K562 (cell line): ENCODE data around the gene LMBR1. TPM values are rescaled to one million over a fixed set of nuclear protein-coding genes. Genes with fewer than 3 reads are reported as not detected.

ENCODE experiments used
- ATF7 ChIP-seq: fragments of 450-650 bp; IDR thresholded peaks from 2 replicates; pipeline ENCODE4 v1.7.1; 2014; ENCODE audit warnings: mild to moderate bottlenecking, moderate library complexity
- C11orf30 ChIP-seq: fragments of 450-650 bp; IDR thresholded peaks from 2 replicates; pipeline ENCODE4 v1.6.1; 2016; ENCODE audit warnings: low read depth, mild to moderate bottlenecking
- CEBPB ChIP-seq: fragments of 450-650 bp; IDR thresholded peaks from 2 replicates; pipeline ENCODE4 v1.6.1; 2016; ENCODE audit warnings: missing genetic modification characterization, missing compliant biosample characterization
- ELF2 ChIP-seq: fragments of 250-450 bp; sonication (Bioruptor Pico); IDR thresholded peaks from 2 replicates; pipeline ENCODE4 v1.5.0; 2021; ENCODE audit warnings: mild to moderate bottlenecking
- EP300 ChIP-seq: IDR thresholded peaks from 2 replicates; pipeline ENCODE4 v1.6.1; 2012; ENCODE audit warnings: low read length, improper control_type of control experiment
- ETS2 ChIP-seq: IDR thresholded peaks from 2 replicates; pipeline ENCODE4 v1.6.1; 2016; ENCODE audit warnings: borderline replicate concordance, missing genetic modification characterization, mild to moderate bottlenecking, moderate library complexity, missing compliant biosample characterization; ENCODE audit not compliant: poor library complexity, severe bottlenecking
- FOSL1 ChIP-seq: fragments of 200-800 bp; sonication (Bioruptor generic); conservative IDR thresholded peaks from 2 replicates; pipeline ENCODE4 v1.6.1; 2016; ENCODE audit warnings: missing genetic modification characterization, missing compliant biosample characterization
- FUS ChIP-seq: fragments of 200-400 bp; formaldehyde crosslinking; optimal IDR thresholded peaks from 2 replicates; pipeline ENCODE3; 2017; ENCODE audit warnings: low read depth, low read length
- GABPB2 ChIP-seq: fragments of 250-450 bp; sonication (Bioruptor Pico); conservative IDR thresholded peaks from 2 replicates; pipeline ENCODE4 v1.5.1; 2021; ENCODE audit warnings: mild to moderate bottlenecking
- HDAC6 ChIP-seq: IDR thresholded peaks from 2 replicates; pipeline ENCODE4 v1.6.1; 2012; ENCODE audit warnings: low read depth, mild to moderate bottlenecking, control low read depth, inconsistent platforms, low read length, moderate library complexity
- KAT2B ChIP-seq: IDR thresholded peaks from one replicate; pipeline ENCODE4 v1.6.1; 2012; ENCODE audit warnings: low read depth, mild to moderate bottlenecking, control low read depth, inconsistent platforms, low read length, moderate library complexity
- MCM5 ChIP-seq: fragments of 450-650 bp; IDR thresholded peaks from 2 replicates; pipeline ENCODE4 v1.6.1; 2016; ENCODE audit warnings: low read depth
- SMC3 ChIP-seq: conservative IDR thresholded peaks from 2 replicates; pipeline ENCODE4 v1.6.1; 2011; ENCODE audit warnings: low read depth, low read length, improper control_type of control experiment; ENCODE audit not compliant: insufficient read depth
- SP1 ChIP-seq: sonication (generic); formaldehyde crosslinking; IDR thresholded peaks from 2 replicates; pipeline ENCODE4 v1.8.1; 2022; ENCODE audit warnings: mild to moderate bottlenecking, missing genetic modification reagents
- ZNF444 ChIP-seq: fragments of 250-450 bp; sonication (Bioruptor Pico); IDR thresholded peaks from 2 replicates; pipeline ENCODE4 v1.4.0; 2020; ENCODE audit warnings: mild to moderate bottlenecking, moderate library complexity
- polyA plus RNA-seq, 8 experiments: library from polyadenylated mRNA; depleted of rRNA in 4 of 8; stranded (reverse) in 5 of 8; unstranded in 3 of 8; fragments of >200 nt; fragmentation: Nextera tagmentation in 2 of 8; fragmentation: Illumina TruSeq in 1 of 8; extraction: Ambion mirVana in 2 of 8; extraction: Trizol in 1 of 8; gene quantifications; 2 replicates each; pipeline versions ENCODE4 v1.2.1 to v1.2.3, GENCODE V29; 2011 to 2014; ENCODE audit warnings: inconsistent platforms in 1 of 8, missing spikeins in 1 of 8
- total RNA-seq, 7 experiments: library from RNA; depleted of rRNA in 6 of 7; stranded (reverse); fragments of >200 nt in 6 of 7; fragmentation: Illumina TruSeq in 2 of 7; extraction: Trizol in 2 of 7; gene quantifications; 2 replicates each; pipeline versions ENCODE4 v1.2.1 to v1.2.3, GENCODE V29; 2011 to 2021; ENCODE audit warnings: low replicate concordance in 1 of 7
- TF ChIP-seq, protein P1 (sequence below): fragments of 450-650 bp; formaldehyde crosslinking; IDR thresholded peaks from 2 replicates; pipeline ENCODE4 v1.4.0; 2020; ENCODE audit warnings: mild to moderate bottlenecking, moderate library complexity
- TF ChIP-seq, protein P2 (sequence below): sonication (generic); formaldehyde crosslinking; IDR thresholded peaks from 2 replicates; pipeline ENCODE4 v1.9.0; 2022; ENCODE audit warnings: mild to moderate bottlenecking, missing genetic modification reagents
- TF ChIP-seq, protein P3 (sequence below): fragments of 250-450 bp; sonication (Bioruptor Pico); IDR thresholded peaks from 2 replicates; pipeline ENCODE4 v1.8.0; 2021; ENCODE audit warnings: moderate library complexity, mild to moderate bottlenecking, inconsistent platforms
- TF ChIP-seq, protein P4 (sequence below): fragments of 450-650 bp; IDR thresholded peaks from 2 replicates; pipeline ENCODE4 v1.6.1; 2017; ENCODE audit warnings: antibody characterized with exemption, mild to moderate bottlenecking

LMBR1 gene
- total and polyA plus RNA-seq, 9 of the 15 experiments (the other 6 are each of a cell fraction or from before 2014, with no cell fraction given), result 7.7 to 90.0 (median 59.9) TPM

DNA sequence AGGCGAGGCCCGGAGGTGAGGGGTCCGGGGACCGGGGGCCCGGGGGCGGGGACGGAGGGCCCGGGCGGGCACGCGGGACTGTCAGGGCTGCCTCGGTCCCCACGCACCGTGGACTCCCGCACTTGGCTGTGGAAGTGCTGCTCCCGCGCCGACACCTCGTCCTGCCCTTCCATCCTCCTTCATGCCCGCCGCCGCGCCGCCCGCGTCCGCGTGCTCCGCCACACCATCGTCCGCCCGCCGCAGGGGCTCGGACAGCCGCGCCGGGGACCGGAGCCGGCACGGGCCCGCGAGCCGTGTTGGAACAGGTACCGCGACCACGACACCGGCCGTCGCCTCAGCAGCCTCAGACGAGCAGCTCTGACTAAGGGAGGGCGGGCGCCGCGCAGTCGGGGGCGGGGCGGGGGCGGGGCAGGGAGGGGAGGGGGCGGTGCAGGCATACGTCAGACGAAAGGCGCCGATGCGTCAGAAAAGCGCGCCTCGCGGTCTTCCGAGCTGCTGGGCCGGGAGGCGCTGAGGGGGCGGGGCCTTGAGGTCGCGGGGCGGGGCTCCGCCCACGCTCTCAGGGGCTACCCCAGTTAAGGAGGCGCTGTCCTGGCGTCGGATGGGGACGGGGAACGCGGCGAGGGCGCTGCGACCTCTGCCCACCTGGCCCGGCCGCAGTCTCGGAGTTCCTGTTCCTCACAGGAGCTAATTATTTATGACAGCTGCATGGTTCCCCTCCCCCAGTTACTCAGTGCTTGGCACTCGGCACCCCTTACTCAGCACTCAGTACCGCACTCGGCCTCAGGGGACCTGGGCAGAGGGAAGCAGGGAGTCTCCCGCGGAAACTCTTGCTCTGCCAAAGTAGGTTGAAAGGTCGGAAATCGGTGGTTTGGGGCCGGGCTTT lies at the start of gene LMBR1 (continued):
- TF ChIP-seq EP300, result peak; percentile 35; the same call in 1 of the 2 replicates
- peak; percentile 93 for TF ChIP-seq FUS
- no peak for TF ChIP-seq ETS2 (tag)
- peak; percentile 14; the same call in 1 of the 2 replicates for TF ChIP-seq ELF2 (CRISPR knock-in tag)
- peak; percentile 91 for TF ChIP-seq ATF7
- TF ChIP-seq, protein P1, sequence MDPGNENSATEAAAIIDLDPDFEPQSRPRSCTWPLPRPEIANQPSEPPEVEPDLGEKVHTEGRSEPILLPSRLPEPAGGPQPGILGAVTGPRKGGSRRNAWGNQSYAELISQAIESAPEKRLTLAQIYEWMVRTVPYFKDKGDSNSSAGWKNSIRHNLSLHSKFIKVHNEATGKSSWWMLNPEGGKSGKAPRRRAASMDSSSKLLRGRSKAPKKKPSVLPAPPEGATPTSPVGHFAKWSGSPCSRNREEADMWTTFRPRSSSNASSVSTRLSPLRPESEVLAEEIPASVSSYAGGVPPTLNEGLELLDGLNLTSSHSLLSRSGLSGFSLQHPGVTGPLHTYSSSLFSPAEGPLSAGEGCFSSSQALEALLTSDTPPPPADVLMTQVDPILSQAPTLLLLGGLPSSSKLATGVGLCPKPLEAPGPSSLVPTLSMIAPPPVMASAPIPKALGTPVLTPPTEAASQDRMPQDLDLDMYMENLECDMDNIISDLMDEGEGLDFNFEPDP (CRISPR knock-in tag), result peak; percentile 57; the same call in 1 of the 2 replicates
- TF ChIP-seq, protein P2, sequence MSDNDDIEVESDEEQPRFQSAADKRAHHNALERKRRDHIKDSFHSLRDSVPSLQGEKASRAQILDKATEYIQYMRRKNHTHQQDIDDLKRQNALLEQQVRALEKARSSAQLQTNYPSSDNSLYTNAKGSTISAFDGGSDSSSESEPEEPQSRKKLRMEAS (CRISPR knock-in tag), result peak; percentile 72; the same call in 1 of the 2 replicates
- no peak for TF ChIP-seq CEBPB (tag)
- TF ChIP-seq SP1 (CRISPR knock-in tag), result peak; percentile 94
- 0 out of 2 replicates have a peak, but pooled peaks have one; percentile 17 for TF ChIP-seq SMC3
- TF ChIP-seq HDAC6, result no peak
- no peak for TF ChIP-seq KAT2B
- no peak for TF ChIP-seq ZNF444
- TF ChIP-seq MCM5, result no peak
- 0 out of 2 replicates have a peak, but pooled peaks have one; percentile 55 for TF ChIP-seq GABPB2 (CRISPR knock-in tag)
- TF ChIP-seq FOSL1 (tag), result peak; percentile 43; the same call in 1 of the 2 replicates
- TF ChIP-seq, protein P3, sequence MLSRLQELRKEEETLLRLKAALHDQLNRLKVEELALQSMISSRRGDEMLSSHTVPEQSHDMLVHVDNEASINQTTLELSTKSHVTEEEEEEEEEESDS (CRISPR knock-in tag), result no peak
- peak; percentile 86 for TF ChIP-seq C11orf30
- TF ChIP-seq, protein P4, sequence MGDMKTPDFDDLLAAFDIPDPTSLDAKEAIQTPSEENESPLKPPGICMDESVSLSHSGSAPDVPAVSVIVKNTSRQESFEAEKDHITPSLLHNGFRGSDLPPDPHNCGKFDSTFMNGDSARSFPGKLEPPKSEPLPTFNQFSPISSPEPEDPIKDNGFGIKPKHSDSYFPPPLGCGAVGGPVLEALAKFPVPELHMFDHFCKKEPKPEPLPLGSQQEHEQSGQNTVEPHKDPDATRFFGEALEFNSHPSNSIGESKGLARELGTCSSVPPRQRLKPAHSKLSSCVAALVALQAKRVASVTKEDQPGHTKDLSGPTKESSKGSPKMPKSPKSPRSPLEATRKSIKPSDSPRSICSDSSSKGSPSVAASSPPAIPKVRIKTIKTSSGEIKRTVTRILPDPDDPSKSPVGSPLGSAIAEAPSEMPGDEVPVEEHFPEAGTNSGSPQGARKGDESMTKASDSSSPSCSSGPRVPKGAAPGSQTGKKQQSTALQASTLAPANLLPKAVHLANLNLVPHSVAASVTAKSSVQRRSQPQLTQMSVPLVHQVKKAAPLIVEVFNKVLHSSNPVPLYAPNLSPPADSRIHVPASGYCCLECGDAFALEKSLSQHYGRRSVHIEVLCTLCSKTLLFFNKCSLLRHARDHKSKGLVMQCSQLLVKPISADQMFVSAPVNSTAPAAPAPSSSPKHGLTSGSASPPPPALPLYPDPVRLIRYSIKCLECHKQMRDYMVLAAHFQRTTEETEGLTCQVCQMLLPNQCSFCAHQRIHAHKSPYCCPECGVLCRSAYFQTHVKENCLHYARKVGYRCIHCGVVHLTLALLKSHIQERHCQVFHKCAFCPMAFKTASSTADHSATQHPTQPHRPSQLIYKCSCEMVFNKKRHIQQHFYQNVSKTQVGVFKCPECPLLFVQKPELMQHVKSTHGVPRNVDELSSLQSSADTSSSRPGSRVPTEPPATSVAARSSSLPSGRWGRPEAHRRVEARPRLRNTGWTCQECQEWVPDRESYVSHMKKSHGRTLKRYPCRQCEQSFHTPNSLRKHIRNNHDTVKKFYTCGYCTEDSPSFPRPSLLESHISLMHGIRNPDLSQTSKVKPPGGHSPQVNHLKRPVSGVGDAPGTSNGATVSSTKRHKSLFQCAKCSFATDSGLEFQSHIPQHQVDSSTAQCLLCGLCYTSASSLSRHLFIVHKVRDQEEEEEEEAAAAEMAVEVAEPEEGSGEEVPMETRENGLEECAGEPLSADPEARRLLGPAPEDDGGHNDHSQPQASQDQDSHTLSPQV, result peak; percentile 82
